IPS-18a (cell line): ENCODE data around the gene TERT.

Experiments
- H3K27ac ChIP-seq: one replicate; pipeline ENCODE4 v1.5.1; 2013; ENCODE audit warnings: low read length
- H3K27me3 ChIP-seq: one replicate; pipeline ENCODE4 v1.6.1; 2013; ENCODE audit warnings: mild to moderate bottlenecking, low read length; ENCODE audit not compliant: control insufficient read depth, insufficient read depth
- H3K36me3 ChIP-seq: one replicate; pipeline ENCODE4 v1.6.1; 2013; ENCODE audit warnings: low read depth, low read length; ENCODE audit not compliant: control insufficient read depth
- H3K4me1 ChIP-seq: one replicate; pipeline ENCODE4 v1.6.1; 2013; ENCODE audit warnings: low read depth, low read length; ENCODE audit not compliant: control insufficient read depth
- H3K4me3 ChIP-seq: one replicate; pipeline ENCODE4 v1.5.1; 2013; ENCODE audit warnings: low read length
- H3K9ac ChIP-seq: one replicate; pipeline ENCODE4 v1.6.1; 2013; ENCODE audit warnings: mild to moderate bottlenecking, low read length, moderate library complexity
- H3K9me3 ChIP-seq: one replicate; pipeline ENCODE4 v1.6.1; 2013; ENCODE audit warnings: low read depth, low read length; ENCODE audit not compliant: control insufficient read depth

Gene TERT

DNA sequence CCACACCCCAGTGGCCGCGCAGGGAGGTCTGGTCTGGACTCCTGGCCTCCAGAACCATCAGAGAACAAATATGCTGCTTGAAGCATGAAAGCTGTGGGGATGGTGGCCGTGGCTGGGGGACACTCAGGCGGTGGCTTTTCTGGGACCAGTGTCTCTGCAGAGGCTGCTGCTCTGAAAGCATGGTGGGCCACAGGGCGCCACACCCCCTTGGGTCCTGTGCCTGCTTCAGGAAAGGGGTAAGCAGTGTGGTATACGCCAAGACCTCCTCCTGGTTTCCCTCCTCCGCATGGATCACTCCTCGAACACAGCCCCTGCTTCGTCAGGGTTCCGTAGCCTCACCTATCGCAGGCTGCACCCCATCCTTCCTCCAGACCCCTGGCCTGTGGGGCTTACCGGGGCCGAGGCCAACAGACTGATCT, 19.7 kb upstream of the TERT start:
- Histone ChIP-seq H3K27ac (no peak overlapping the region), H3K9me3 (no peaks in the 10 kb centered on the region), H3K36me3 (peaks cover 5% of the 10 kb centered on the region), H3K4me3 (no peak overlapping the region), H3K27me3 (no peaks in the 10 kb centered on the region), H3K9ac (no peak overlapping the region), H3K4me1 (peaks cover 12% of the 10 kb centered on the region)

DNA sequence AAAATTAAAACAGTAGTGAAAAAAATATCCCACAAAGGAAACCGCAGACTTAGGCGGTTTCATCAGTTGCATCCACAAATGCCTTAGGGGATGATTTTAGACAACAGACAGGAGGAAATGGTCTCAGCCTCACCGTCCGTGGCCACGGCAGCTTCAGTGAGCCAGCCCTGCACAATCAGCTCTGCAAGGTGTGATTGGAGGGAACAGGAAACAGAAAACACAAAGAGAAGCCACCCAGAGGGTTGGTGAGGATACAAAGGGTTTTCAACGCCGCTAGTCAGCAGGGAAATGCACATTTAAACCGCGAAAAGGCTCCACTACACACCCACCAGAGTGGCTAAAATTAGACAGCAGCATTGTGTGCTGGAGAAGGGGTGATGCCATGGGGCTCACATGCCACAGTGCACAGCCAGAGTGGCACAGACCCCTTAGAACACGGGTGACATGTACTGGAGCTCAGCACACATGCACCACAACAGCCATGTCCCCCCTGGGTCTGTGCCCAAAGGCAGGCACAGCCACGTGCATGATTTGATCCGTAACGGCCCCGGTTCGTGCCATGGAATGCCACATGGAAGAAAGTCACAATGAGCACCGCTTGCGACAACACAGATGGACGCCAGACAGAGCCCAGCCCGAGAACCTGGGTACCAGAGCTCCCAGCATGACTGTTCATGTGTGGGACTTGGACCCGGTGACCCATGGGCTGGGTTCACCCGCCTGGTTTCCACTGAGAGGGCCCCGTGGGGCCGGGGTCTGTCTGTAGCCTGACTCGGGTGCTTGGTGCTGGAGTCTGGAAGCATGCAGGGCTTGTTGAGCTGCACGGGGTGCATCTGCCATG, 18.3 kb upstream of the TERT start:
- Histone ChIP-seq H3K9me3 (no peaks in the 10 kb centered on the region), H3K36me3 (no peaks in the 10 kb centered on the region), H3K4me1 (peaks cover 12% of the 10 kb centered on the region), H3K27me3 (no peaks in the 10 kb centered on the region), H3K9ac (no peak overlapping the region), H3K4me3 (no peak overlapping the region), H3K27ac (no peak overlapping the region)

DNA sequence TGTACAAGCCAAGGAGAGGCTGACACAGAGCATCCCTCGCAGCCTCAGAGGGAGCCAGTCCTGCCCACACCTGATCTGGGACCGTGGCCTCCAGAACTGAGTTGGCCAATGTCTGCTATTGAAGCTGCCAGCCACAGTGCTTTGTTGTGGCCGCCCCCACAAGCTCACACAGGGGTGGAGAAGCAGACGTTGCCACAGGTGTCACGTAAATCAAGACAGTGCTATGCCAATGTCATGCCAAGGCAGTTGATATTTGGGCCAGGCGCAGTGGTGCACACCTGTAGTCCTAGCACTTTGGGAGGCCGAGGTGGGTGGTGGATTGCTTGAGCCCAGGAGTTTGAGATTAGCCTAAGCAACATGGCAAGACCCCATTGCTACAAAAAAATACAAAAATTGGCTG, 17.3 kb upstream of the TERT start:
- Histone ChIP-seq H3K4me3 (no peak overlapping the region), H3K27me3 (no peaks in the 10 kb centered on the region), H3K36me3 (no peaks in the 10 kb centered on the region), H3K9ac (no peak overlapping the region), H3K9me3 (no peaks in the 10 kb centered on the region), H3K4me1 (peaks cover 12% of the 10 kb centered on the region), H3K27ac (no peak overlapping the region)

DNA sequence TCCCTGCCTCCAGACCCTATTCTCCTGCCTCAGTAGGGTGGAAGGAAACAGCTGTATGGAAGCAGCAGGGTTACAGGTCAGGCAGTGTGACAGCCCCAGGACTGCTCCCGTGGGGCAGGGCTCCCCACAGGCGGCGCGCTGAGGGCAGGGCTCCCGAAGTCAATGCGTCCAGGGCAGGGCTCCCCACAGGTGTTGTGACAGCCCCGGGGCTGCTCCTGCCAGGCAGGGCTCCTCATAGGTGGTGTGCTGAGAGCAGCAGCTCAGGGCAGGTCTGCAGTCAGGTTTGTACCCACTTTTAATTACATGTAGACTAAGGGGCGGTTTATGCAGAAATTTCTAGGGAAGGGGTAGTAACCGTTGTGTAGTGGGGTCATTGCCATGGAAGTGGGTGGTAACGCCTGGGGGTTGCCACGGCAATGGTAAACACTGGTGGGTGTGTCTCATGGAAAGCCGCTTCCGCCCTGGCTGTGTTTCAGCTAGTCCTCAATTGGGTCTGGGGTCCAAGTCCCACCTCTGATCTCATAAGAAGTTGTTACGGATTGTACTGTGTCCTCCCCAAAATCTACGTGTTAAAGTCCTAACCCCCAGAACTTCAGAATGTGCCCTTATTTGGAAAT, 16.7 kb upstream of the TERT start:
- Histone ChIP-seq H3K9me3 (no peaks in the 10 kb centered on the region), H3K4me1 (peaks cover 12% of the 10 kb centered on the region), H3K27ac (no peak overlapping the region), H3K27me3 (no peaks in the 10 kb centered on the region), H3K9ac (no peak overlapping the region), H3K36me3 (no peaks in the 10 kb centered on the region), H3K4me3 (no peak overlapping the region)

DNA sequence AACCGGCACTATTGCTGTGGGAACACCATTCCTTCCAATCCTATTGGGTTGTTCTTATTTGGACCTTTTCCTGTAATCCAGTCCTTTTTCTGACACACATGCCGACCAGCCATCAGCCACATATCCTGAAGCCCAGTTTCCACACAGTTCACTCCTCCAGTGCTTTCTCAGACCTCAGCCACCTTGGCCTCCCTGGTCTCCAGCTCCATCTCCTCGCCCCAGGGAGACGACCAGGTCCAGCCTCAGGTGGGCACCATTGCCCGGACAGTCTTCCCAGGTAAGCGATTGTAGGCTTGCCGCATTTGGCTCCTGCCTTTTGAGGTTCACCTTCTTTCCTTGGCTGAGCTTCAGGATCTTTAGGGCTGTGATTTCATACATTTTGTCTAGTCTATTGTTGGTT, 15.2 kb upstream of the TERT start:
- Histone ChIP-seq H3K27ac (no peak overlapping the region), H3K27me3 (no peaks in the 10 kb centered on the region), H3K9me3 (no peaks in the 10 kb centered on the region)

DNA sequence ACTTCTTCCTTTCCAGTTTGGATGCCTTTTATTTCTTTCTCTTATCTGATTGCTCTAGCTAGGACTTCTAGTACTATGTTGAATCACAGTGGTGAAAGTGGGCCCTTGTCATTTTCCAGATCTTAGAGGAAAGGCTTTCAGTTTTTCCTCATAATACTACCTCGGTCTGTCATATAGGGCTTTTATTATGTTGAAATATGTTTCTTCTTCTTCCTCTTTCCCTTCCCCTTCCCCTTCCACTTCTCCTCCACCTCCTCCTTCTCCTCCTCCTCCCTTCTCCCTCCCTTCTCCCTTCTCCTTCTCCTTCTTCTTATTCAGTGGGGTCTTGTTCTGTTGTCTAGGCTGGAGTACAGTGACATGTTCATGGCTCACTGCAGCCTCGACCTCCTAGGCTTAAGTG, 9.2 kb upstream of the TERT start:
- no peaks in the 10 kb centered on the region for H3K36me3 ChIP-seq
- no peak overlapping the region for H3K27ac ChIP-seq
- H3K9me3 ChIP-seq = no peaks in the 10 kb centered on the region
- no peak overlapping the region for H3K4me3 ChIP-seq
- H3K4me1 ChIP-seq = no peaks in the 10 kb centered on the region
- H3K27me3 ChIP-seq = no peaks in the 10 kb centered on the region
- no peak overlapping the region for H3K9ac ChIP-seq

More for the DNA sequence above, 15.2 kb upstream of the TERT start:
- Histone ChIP-seq H3K36me3 (no peaks in the 10 kb centered on the region), H3K4me1 (peaks cover under 1% of the 10 kb centered on the region), H3K9ac (no peak overlapping the region), H3K4me3 (no peak overlapping the region)

DNA sequence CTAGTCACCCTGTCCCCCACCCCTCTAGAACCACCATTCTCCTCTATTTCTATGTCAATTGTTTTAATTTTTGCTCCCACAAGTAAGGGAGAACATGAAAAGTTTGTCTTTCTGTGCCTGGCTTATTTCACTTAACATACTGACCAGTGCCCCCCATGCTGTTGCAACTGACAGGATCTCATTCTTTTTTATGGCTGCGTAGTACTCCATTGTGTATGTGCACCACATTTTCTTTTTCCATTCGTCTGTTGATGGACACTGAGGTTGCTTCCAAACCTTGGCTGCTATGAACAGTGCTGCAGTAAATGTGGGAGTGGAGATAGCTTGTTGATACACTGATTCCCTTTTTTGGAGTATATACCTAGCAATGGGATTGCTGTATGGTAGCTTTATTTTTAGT, 7.4 kb upstream of the TERT start:
- Histone ChIP-seq H3K9ac (no peak overlapping the region), H3K27ac (no peak overlapping the region), H3K4me1 (no peaks in the 10 kb centered on the region)

DNA sequence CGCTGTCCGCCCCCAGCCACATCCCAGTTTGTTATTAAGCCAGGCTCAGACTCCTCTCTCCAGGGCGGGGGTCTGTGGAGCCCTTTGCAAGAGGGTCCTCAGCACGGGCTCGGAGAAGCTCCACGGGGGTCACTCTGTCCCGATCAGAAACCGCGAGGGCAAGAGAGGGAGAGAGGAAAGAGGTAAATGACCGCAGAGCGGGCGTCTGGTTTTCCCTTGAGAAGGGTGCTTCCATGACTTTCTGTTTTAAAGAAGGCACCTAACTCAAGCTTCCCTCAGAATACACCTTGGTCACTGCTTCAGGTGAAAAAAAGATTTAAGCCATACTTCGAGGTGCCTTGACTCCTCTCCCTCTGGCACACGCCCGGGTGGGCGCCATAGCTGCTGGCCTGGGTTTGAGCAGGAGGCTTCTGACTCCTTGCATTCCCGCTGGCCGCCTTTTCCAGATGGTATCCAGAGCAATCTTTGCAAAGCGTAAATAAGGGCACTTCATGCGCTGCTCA, 5.8 kb upstream of the TERT start:
- Histone ChIP-seq H3K36me3 (no peaks in the 10 kb centered on the region), H3K9me3 (no peaks in the 10 kb centered on the region), H3K4me3 (no peak overlapping the region), H3K27me3 (peaks cover 10% of the 10 kb centered on the region), H3K4me1 (no peaks in the 10 kb centered on the region), H3K9ac (no peak overlapping the region), H3K27ac (no peak overlapping the region)

More for the DNA sequence above, 7.4 kb upstream of the TERT start:
- Histone ChIP-seq H3K9me3 (no peaks in the 10 kb centered on the region), H3K27me3 (no peaks in the 10 kb centered on the region), H3K4me3 (no peak overlapping the region), H3K36me3 (no peaks in the 10 kb centered on the region)

DNA sequence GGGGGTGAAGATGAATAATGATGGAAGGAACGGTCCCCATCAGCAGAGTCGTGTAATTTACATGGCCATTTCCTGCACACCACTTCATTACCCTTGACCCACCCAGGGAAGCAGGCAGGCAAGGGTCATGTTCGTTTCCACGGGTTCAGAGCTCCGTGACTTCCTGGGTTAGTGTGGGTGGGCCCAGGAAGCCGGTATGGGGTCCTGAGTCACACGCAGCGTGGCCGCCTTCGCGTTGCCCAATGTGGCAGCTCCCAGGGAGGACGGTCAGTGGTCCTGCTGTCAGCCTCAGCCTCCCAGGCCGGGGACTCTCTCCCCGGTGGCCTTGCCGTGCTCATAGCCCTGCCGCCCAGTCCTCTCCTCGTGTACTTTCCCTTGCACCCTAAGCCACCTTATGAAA, 5.1 kb upstream of the TERT start:
- Histone ChIP-seq H3K4me1 (no peaks in the 10 kb centered on the region), H3K27ac (no peak overlapping the region), H3K36me3 (no peaks in the 10 kb centered on the region), H3K4me3 (no peak overlapping the region), H3K9me3 (no peaks in the 10 kb centered on the region), H3K9ac (no peak overlapping the region), H3K27me3 (peaks cover 14% of the 10 kb centered on the region)

DNA sequence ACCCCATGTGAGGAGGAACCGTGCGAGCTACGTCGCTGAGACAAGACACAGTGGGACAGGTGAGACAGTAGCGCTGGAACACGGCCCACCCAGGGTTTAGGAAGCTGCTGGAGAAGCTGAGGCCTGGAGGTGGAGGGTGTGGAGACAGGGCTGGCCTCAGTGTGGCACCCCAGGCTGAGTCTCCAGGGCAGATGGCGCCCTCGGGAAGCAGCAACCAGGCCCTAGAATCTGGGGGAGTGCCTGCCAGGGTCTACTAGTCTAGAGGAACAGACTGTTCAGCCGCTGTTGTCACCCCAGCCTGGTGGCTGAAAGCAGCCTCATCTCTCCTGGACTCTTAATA, 4.6 kb upstream of the TERT start:
- no peaks in the 10 kb centered on the region for H3K36me3 ChIP-seq
- no peak overlapping the region for H3K9ac ChIP-seq
- H3K4me3 ChIP-seq = no peak overlapping the region
- no peaks in the 10 kb centered on the region for H3K9me3 ChIP-seq
- no peaks in the 10 kb centered on the region for H3K4me1 ChIP-seq
- no peak overlapping the region for H3K27ac ChIP-seq
- H3K27me3 ChIP-seq = peaks cover 14% of the 10 kb centered on the region

DNA sequence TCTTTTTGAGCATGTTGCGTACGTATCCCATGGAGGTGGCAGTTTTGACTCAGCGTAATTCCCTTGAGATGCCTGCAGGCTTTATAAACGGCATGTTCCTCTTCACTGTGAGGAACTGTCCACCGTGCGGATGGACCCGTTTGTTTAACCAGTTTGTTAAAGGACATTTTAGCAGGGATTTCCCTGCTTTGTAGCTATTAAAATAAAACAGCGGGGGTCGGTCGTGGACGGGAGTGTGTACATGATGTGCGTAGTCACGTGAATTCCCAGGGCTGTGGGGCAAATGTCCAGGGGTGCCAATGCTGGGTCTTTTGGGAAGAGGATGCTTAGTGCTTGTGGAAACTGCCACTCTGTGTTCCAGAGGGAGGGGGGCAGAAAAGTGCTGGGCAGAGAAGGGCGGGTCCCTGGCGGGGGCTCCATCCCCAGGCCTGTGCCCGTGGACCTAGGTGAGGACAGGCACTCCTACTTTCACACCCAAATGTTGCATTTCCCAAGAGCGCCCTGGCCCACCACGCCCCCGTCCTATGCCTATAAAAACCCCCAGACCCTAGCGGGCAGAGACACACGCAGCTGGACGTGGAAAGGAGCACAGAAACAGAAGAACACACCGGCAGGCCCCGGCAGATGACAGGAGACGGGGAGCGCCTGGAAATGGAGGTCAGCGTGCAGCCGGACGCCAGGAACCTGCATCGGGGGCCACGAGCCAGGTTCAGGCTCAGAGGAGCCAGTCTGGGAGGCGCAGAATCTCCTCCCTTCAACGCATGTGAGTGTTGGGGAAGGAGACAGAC, 4.0 kb upstream of the TERT start:
- Histone ChIP-seq H3K9ac (no peak overlapping the region), H3K27ac (no peak overlapping the region), H3K9me3 (no peaks in the 10 kb centered on the region), H3K27me3 (peaks cover 14% of the 10 kb centered on the region), H3K4me1 (no peaks in the 10 kb centered on the region), H3K36me3 (no peaks in the 10 kb centered on the region), H3K4me3 (no peak overlapping the region)
